K562 (cell line): Measurements from ENCODE around the gene CPSF7. TPM values are rescaled to one million over a fixed set of nuclear protein-coding genes. Genes with fewer than 3 reads are reported as not detected.
A peak's percentile ranks its signal among the peaks of the same experiment; 100 is the strongest.

ENCODE experiments used
- ATF4 ChIP-seq: fragments of 450-650 bp; formaldehyde crosslinking; IDR thresholded peaks from 2 replicates; pipeline ENCODE4 v1.4.0; 2022; ENCODE audit warnings: mild to moderate bottlenecking, moderate library complexity
- ATF7 ChIP-seq: fragments of 450-650 bp; IDR thresholded peaks from 2 replicates; pipeline ENCODE4 v1.7.1; 2014; ENCODE audit warnings: mild to moderate bottlenecking, moderate library complexity
- C11orf30 ChIP-seq: fragments of 450-650 bp; IDR thresholded peaks from 2 replicates; pipeline ENCODE4 v1.6.1; 2016; ENCODE audit warnings: low read depth, mild to moderate bottlenecking
- CSDE1 ChIP-seq, 2 experiments: fragments of 450-650 bp; IDR thresholded peaks; 2 replicates each; pipeline ENCODE4 v1.6.1; 2016; ENCODE audit warnings: mild to moderate bottlenecking in 1 of 2
- DNMT1 ChIP-seq: fragments of 450-650 bp; IDR thresholded peaks from 2 replicates; pipeline ENCODE4 v1.6.1; 2016; ENCODE audit warnings: antibody characterized with exemption, mild to moderate bottlenecking
- HDAC6 ChIP-seq: IDR thresholded peaks from 2 replicates; pipeline ENCODE4 v1.6.1; 2012; ENCODE audit warnings: low read depth, mild to moderate bottlenecking, control low read depth, inconsistent platforms, low read length, moderate library complexity
- KLF16 ChIP-seq: IDR thresholded peaks from 2 replicates; pipeline ENCODE4 v1.6.1; 2016; ENCODE audit warnings: antibody characterized with exemption
- LCOR ChIP-seq: sonication (generic); formaldehyde crosslinking; IDR thresholded peaks from 2 replicates; pipeline ENCODE4 v1.8.0; 2022; ENCODE audit warnings: mild to moderate bottlenecking, missing genetic modification reagents
- MECOM ChIP-seq: fragments of 250-450 bp; sonication (Bioruptor Pico); IDR thresholded peaks from 2 replicates; pipeline ENCODE4 v1.8.0; 2022; ENCODE audit warnings: inconsistent platforms
- MTA1 ChIP-seq: fragments of 450-650 bp; IDR thresholded peaks from 2 replicates; pipeline ENCODE4 v1.6.1; 2017; ENCODE audit warnings: borderline replicate concordance
- MTF1 ChIP-seq: fragments of 250-450 bp; sonication (Bioruptor Pico); IDR thresholded peaks from 2 replicates; pipeline ENCODE4 v1.9.0; 2021; ENCODE audit warnings: moderate library complexity, mild to moderate bottlenecking, inconsistent platforms, borderline replicate concordance
- MYC ChIP-seq, 2 experiments: fragments of 250-450 bp in 1 of 2; sonication (Bioruptor Pico) in 1 of 2; IDR thresholded peaks; 2 replicates each; pipeline versions ENCODE4 v1.5.1 to v1.6.1; 2012 to 2021; ENCODE audit warnings: low read depth in 2 of 2, borderline replicate concordance in 1 of 2, improper control_type of control experiment in 1 of 2, low read length in 1 of 2, mild to moderate bottlenecking in 1 of 2, moderate library complexity in 1 of 2
- NFRKB ChIP-seq: fragments of 450-650 bp; IDR thresholded peaks from 2 replicates; pipeline ENCODE4 v1.6.1; 2016; ENCODE audit warnings: low read depth
- NFYB ChIP-seq: IDR thresholded peaks from 2 replicates; pipeline ENCODE4 v1.6.1; 2011; ENCODE audit warnings: mild to moderate bottlenecking, moderate library complexity; ENCODE audit not compliant: insufficient read length; ENCODE audit errors: extremely low read depth
- NR2C1 ChIP-seq, 2 experiments: fragments of 450-650 bp; IDR thresholded peaks; 2 replicates each; pipeline ENCODE4 v1.6.1; 2017; ENCODE audit warnings: mild to moderate bottlenecking in 2 of 2, antibody characterized with exemption in 1 of 2, inconsistent platforms in 1 of 2, missing compliant biosample characterization in 1 of 2, missing genetic modification characterization in 1 of 2
- OTX1 ChIP-seq: fragments of 450-650 bp; formaldehyde crosslinking; IDR thresholded peaks from 2 replicates; pipeline ENCODE4 v1.4.0; 2022; ENCODE audit warnings: mild to moderate bottlenecking
- POLR2B ChIP-seq: fragments of 450-650 bp; IDR thresholded peaks from 2 replicates; pipeline ENCODE4 v1.6.1; 2018; ENCODE audit warnings: low read depth; ENCODE audit not compliant: partially characterized antibody
- RFX1 ChIP-seq: fragments of 450-650 bp; IDR thresholded peaks from 2 replicates; pipeline ENCODE4 v1.6.1; 2016; ENCODE audit warnings: mild to moderate bottlenecking, moderate library complexity
- SOX6 ChIP-seq: fragments of 450-650 bp; IDR thresholded peaks from 2 replicates; pipeline ENCODE4 v1.6.1; 2014; ENCODE audit warnings: mild to moderate bottlenecking
- TAF7 ChIP-seq: fragments of 450-650 bp; IDR thresholded peaks from 2 replicates; pipeline ENCODE4 v1.6.1; 2016; ENCODE audit warnings: missing genetic modification characterization, missing compliant biosample characterization
- ZBTB1 ChIP-seq: sonication (generic); formaldehyde crosslinking; IDR thresholded peaks from 2 replicates; pipeline ENCODE4 v1.8.1; 2023; ENCODE audit warnings: missing genetic modification reagents, low read depth, mild to moderate bottlenecking, borderline replicate concordance
- ZNF639 ChIP-seq, 2 experiments: fragments of 200-800 bp in 1 of 2; sonication (Bioruptor generic) in 1 of 2; sonication (generic) in 1 of 2; formaldehyde crosslinking in 1 of 2; IDR thresholded peaks in 1 of 2; conservative IDR thresholded peaks in 1 of 2; 2 replicates each; pipeline versions ENCODE4 v1.5.0 to v1.6.1; 2016 to 2020; ENCODE audit warnings: missing compliant biosample characterization in 1 of 2, missing genetic modification characterization in 1 of 2, missing genetic modification reagents in 1 of 2
- polyA plus RNA-seq, 8 experiments: library from polyadenylated mRNA; depleted of rRNA in 4 of 8; stranded (reverse) in 5 of 8; unstranded in 3 of 8; fragments of >200 nt; fragmentation: Nextera tagmentation in 2 of 8; fragmentation: Illumina TruSeq in 1 of 8; extraction: Ambion mirVana in 2 of 8; extraction: Trizol in 1 of 8; gene quantifications; 2 replicates each; pipeline versions ENCODE4 v1.2.1 to v1.2.3, GENCODE V29; 2011 to 2014; ENCODE audit warnings: inconsistent platforms in 1 of 8, missing spikeins in 1 of 8
- total RNA-seq, 7 experiments: library from RNA; depleted of rRNA in 6 of 7; stranded (reverse); fragments of >200 nt in 6 of 7; fragmentation: Illumina TruSeq in 2 of 7; extraction: Trizol in 2 of 7; gene quantifications; 2 replicates each; pipeline versions ENCODE4 v1.2.1 to v1.2.3, GENCODE V29; 2011 to 2021; ENCODE audit warnings: low replicate concordance in 1 of 7

The CPSF7 gene
- total and polyA plus RNA-seq, 9 of the 15 experiments (the other 6 are each of a cell fraction or from before 2014, with no cell fraction given) = 14.8 to 104 (median 44.1) TPM

DNA sequence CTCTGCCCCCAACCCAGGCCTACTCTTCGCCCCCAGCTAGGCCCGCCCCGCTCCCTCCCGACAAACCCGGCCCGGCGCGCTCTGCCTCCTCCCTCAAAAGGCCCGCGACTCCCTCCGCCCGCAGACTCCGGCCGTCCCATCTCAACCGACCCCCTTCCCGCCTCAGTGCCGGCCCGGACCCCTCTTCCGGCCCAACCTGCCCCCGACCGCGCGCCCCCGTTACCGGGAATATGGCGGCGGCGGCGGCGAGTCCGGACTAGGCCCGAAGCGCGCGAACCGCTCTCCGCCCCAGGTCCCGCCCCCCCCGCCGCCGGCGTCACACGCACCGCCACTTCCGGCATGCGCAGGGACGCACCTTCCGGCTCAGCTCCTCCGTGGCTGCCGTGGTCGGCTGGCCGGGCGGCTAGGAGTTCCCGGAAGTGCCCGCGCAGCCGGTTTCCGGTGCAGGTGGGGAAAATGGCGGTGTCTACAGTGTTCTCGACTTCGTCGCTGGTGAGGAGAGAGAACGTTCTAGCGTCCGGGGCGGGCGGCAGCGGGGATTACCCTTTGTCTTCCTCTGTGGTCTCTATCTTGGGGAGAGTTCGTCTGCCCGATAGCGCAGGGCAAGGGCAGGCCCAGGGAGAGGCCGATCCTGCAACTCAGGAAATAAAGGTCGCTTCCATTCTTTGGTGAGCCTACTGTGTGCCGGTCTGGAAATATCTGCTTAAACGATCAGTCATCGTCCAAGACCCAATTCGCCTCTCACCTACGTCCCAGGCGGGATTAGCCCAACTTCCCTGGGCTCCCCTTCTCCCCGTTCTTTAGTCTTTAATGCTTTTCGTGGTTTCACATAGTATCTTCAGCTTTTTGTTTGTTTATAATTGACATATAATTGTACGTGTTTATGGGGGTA lies at the start of gene CPSF7, which contains the start of gene SDHAF2 (continued):
- TF ChIP-seq MECOM (CRISPR knock-in tag) = no peak
- TF ChIP-seq POLR2B = peak; percentile 82
- TF ChIP-seq ATF4 = no peak
- no peak for TF ChIP-seq HDAC6
- TF ChIP-seq RFX1 = no peak
- peak; percentile 72 for TF ChIP-seq LCOR (CRISPR knock-in tag)
- TF ChIP-seq C11orf30 = peak; percentile 91
- TF ChIP-seq NR2C1 (IDR thresholded peaks at IDR 0.05) = peak; percentile 26; the same call in 1 of the 2 replicates
- TF ChIP-seq NR2C1 (tag; IDR thresholded peaks at IDR 0.05) = no peak
- TF ChIP-seq NFRKB = peak; percentile 98
- no peak for TF ChIP-seq KLF16
- no peak; the same call in 1 of the 2 replicates for TF ChIP-seq SOX6
- TF ChIP-seq TAF7 (tag) = peak; percentile 87
- peak; percentile 68 for TF ChIP-seq ATF7
- peak; percentile 71 for TF ChIP-seq MYC (IDR thresholded peaks at IDR 0.05; ENCODE audit: low read depth, low read length)
- peak; percentile 64; the same call in 1 of the 2 replicates for TF ChIP-seq MYC (CRISPR knock-in tag; IDR thresholded peaks at IDR 0.05; ENCODE audit: borderline replicate concordance, low read depth)
- TF ChIP-seq MTA1 = no peak
- TF ChIP-seq MTF1 = no peak
- TF ChIP-seq DNMT1 = no peak
- TF ChIP-seq OTX1 (CRISPR knock-in tag) = peak; percentile 87; the same call in 1 of the 2 replicates
- peak; percentile 72; the same call in 1 of the 2 replicates for TF ChIP-seq ZBTB1
- TF ChIP-seq ZNF639 (CRISPR knock-in tag; conservative IDR thresholded peaks at IDR 0.05 in 1 of 2, IDR thresholded peaks at IDR 0.05 in 1 of 2) = peak in 1 of 2 experiments; percentile 100; a peak in 2 of 4 replicates
- TF ChIP-seq NFYB = no peak
- 0 out of 4 replicates have a peak, but pooled peaks of 1 of the 2 experiments have one; percentile 31 for TF ChIP-seq CSDE1 (IDR thresholded peaks at IDR 0.05)
